COR-L47 (cell line): Measurements from ENCODE around the gene ZNF692.
A peak's percentile ranks its signal among the peaks of the same experiment; 100 is the strongest.
"Not testable (repeated sequence)": the region's sequence is repeated elsewhere in the genome, so short reads cannot be mapped to it uniquely, and the experiment has no call there.

Source experiments
- DNase-seq: peaks from one replicate; lab custom pipeline; 2025; lab: John Stamatoyannopoulos, UW

Gene ZNF692

GRCh38 chr1:248848602-248849001, 10.3 kb downstream of the ZNF692 start:
- DNase-seq: no peak

GRCh38 chr1:248847956-248848561, 10.8 kb downstream of the ZNF692 start:
- DNase-seq: no peak

DNA sequence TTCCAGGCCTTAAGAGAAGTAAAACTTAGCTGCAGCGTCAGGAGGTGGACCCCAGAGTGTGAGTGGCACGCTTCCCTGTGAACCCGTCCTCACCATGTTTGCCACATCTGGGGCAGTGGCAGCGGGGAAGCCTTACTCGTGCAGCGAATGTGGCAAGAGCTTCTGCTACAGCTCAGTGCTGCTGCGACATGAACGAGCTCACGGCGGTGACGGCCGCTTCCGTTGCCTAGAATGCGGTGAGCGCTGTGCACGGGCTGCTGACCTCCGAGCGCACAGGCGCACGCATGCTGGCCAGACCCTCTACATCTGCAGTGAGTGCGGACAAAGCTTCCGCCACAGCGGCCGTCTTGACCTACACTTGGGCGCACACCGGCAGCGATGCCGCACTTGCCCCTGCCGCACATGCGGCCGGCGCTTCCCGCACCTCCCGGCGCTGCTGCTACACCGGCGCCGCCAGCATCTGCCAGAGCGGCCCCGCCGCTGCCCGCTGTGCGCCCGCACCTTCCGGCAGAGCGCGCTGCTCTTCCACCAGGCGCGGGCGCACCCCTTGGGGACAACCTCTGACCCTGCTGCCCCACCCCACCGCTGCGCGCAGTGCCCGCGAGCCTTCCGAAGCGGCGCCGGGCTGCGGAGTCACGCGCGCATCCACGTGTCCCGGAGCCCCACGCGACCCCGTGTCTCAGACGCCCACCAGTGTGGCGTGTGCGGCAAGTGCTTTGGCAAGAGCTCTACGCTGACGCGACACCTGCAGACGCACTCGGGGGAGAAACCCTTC, 11.5 kb downstream of the ZNF692 start:
- no peak for DNase-seq

DNA sequence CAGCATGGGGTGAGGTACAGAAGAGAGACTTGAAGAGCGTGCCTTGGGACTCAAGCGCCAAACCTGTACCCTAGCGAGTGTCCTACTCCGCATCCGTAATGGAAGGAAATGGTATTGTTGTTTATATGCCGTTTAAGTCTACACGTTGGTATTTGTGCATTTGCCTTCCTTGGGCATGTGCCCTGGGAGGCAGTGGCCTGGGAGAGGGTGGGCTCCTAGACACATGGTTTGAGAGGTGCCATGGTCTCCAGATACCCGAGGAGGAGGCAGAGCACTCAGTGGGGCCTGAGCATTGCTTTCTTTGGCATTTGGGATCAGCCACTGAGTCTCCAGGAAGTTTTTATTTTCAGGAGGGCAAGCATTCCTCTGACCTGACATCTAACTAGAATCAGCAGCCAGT, 14.4 kb downstream of the ZNF692 start:
- DNase-seq: no peak

DNA sequence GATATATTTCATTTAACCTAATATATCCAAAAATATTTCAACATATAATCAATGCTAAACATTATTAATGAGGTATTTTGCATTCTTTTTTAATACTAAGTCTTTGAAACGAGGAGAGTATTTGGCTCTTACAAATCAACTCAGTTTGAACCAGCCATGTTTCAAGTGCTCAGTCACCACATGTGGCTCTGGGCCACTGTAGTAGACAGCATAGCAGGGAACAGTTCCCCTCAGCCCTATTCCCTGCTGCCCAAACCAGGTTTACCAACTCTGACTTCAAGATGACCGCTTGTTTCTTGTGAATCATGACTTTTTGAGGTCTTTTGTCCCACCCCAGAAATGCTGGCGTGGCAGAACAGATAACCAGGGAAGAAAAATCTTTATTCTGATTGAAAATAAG, 15.2 kb downstream of the ZNF692 start:
- DNase-seq: no peak

- no peak for DNase-seq
These were observed 16.0 kb downstream of the ZNF692 start for GRCh38 chr1:248842781-248843331.

DNA sequence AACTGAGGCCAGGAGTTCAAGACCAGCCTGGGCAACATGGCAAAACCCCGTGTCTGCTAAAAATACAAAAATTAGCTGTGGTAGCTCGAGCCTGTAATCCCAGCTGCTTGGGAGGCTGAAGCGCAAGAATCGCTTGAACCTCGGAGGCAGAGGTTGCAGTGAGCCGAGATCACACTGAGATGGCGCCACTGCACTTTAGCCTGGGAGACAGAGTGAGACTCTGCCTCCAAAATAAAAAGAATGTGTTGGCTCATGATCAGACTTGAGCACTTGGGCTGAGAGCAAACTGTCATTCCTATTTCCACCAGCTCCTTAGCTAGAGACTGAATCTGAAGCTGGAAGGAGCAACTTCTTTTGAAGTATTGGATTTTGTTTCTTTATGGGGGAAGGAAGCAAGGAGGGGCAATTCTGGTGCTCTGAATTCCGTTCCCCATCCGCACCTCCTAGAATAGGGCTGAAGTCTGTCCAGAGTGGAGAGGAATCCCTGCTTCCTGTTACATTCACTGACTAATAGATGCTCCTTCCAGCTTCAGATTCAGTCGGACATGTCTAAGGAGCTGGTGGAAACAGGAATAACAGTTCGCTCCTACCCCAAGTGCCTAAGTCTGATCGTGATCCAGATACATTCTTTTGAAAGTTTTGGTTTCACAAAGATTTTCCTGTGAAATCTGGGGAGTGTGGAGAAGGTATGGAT, 17.0 kb downstream of the ZNF692 start:
- DNase-seq: peak; percentile 2

GRCh38 chr1:248840946-248841345, 17.9 kb downstream of the ZNF692 start:
- no peak for DNase-seq

DNA sequence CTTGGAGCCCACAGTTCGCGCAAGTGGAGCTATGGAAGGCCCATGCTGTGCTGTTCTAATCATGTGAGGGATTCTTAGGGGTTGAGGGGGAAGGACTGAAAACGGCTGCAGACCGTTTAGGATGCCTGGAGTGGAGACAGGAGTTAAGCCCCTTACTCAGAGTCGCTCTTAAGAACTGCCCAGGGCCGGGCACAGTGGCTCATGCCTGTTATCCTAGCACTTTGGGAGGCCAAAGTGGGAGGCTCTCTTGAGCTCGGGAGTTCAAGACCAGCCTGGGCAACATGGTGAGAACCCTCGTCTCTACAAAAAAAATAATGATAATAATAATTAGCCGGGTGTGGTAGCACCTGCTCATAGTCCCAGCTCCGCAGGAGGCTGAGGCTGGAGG, 19.7 kb downstream of the ZNF692 start:
- DNase-seq: peak; percentile 33

- peak; percentile 81 for DNase-seq
These were observed 20.3 kb downstream of the ZNF692 start for GRCh38 chr1:248838357-248839167.

- peak; percentile 98 for DNase-seq
These were observed 21.0 kb downstream of the ZNF692 start, which contains the start of gene ZNF672 for GRCh38 chr1:248837781-248838356. TSS of gene ZNF672 (plus strand) at chr1:248838224. CDS start at chr1:248847275, 9,051 bp downstream.

- DNase-seq: no peak
These were observed 21.7 kb downstream of the ZNF692 start for GRCh38 chr1:248837045-248837780.

- no peak for DNase-seq
These were observed 24.4 kb downstream of the ZNF692 start for GRCh38 chr1:248834343-248834940.

DNA sequence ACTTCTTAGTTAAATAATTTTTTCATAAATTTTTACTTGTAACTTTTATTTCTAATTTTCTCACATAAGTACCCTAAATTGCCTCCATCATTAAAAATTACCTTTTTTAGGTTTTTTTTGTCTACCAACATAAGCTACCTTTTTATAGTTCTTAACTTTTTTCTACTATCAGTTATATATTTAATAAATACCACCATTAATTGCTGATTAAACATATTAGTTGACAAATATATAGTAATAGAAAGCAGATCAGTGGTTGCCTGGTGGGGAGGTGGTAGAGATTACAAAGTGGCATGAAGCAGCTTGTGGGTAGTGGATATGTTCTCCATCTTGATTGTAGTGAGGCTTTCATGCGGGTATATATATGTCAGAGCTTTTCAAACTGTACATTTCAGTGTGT, 27.0 kb downstream of the ZNF692 start:
- no peak for DNase-seq

GRCh38 chr1:248830718-248831017, 28.2 kb downstream of the ZNF692 start:
- DNase-seq: not testable (repeated sequence)

DNA sequence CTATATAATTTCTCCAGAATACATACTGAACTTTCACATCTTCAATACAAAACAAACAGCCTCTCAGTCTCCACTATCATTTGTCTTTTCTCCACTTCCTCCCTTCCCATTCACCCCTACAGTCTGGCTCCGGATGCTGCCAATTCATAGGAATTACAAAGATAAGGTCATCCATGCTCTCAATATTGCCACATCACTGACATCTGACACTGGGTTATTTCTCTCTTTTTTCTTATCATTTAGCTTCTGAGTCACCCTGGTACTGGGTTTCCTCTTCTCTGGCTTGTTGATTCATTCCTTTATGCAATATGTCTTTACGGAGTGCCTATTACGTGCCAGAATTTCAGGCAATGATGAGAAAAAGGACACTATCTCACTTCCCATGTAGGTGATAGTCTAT, 30.0 kb downstream of the ZNF692 start:
- no peak for DNase-seq

DNA sequence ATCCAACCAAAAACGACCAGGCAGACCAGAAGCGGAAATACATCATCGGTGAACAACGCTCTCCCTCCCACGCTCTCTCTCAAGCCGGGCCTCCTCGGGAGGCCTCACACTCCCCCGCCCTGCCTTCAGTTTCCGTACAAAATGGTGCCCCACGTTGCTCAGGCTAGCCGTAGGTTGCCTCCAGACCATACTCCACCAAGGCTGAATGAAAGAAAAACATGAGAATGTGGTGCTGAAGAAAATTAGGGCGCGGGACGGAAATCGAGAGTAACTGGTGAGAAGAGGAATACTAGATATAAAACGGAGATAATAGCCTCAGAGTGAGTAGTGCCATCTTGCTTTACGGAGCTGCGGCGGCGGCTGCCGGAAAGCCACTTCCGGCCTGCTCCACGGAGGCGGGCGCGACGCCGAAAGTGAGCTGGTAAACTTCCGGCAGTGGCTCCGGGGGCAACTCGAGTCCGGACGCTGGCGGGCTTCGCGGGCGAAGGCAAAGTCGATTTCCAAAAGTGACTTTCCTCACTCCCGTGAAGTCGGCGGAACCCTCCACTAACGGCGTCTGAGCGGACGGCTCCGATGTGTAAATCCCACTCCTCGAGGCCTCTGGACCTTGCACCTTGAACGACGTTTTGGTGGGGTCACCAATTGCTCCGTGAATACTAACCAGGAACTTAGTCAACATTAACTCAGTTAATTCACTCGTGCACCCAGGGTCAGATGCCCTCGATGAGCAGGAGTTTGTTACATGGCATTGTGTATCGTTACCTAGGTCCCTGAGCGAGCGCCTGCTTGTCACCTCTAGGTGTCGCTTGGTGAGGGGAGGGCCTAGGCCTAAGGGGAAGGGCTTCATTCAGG, 32.8 kb downstream of the ZNF692 start, which contains the start of gene SH3BP5L:
TSS of gene SH3BP5L (minus strand) at position 7 of the 852 bp plus-strand sequence. CDS start 980 bp downstream, outside the sequence.
- DNase-seq: peak; percentile 87

GRCh38 chr1:248825573-248825908, 33.3 kb downstream of the ZNF692 start:
- DNase-seq: no peak

DNA sequence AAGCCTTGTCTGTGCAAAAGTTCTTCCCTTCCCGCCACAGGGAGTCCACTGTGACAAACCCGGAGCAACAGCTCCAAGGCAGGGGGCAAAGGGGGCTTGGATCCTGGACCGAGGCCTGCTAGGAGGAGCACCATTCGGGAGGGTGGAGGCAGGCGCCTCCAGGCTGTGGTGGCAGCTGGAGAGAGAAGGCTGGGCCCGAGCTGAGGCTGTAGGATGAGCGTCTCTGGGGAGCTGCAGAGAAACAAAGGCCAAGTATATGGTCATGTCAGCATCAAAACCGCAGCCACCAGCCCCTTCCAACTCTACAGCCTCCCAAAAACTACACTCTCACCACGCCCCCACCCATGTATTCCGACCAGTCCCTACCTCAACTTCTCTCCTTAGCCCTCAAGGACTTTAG, 33.7 kb downstream of the ZNF692 start:
- no peak for DNase-seq

GRCh38 chr1:248824701-248825100, 34.2 kb downstream of the ZNF692 start:
- DNase-seq: no peak
